Left cardiac atrium (tissue), 4 donors: ENCODE results near the gene ARG2. TPM values are rescaled to one million over a fixed set of nuclear protein-coding genes. Genes with fewer than 3 reads are reported as not detected.

Experiments
- ATAC-seq, 2 donors: fragments of 200-7000 bp; cut with Tn5 transposase; one replicate each; pipeline ENCODE4 v1.9.1; 2020; ENCODE audit warnings: mild to moderate bottlenecking in 2 of 2, moderate library complexity in 2 of 2
- DNase-seq: peaks from one replicate; pipeline ENCODE4 v3.0.0-alpha.2; 2020
- intact Hi-C, 2 donors: fragments of 100-400 bp; cut with DNase I; formaldehyde crosslinking; loops; one replicate each; pipeline versions ENCODE4 v1.14.1 to v1.15.1; 2022 to 2023
- total RNA-seq, 2 donors: library from RNA; stranded (reverse); fragmentation: NEBNext Ultra II Directional; extraction: Animal tissue kit (Norgen Biotek cat#: 25700); gene quantifications; one replicate each; pipeline ENCODE4 v1.2.1, GENCODE V29; 2021
- donor health status: DM: no; HTN: yes; CAD: no.
- donor health status: DM: no; HTN: yes; CAD: no; lungs with severe emphysema.
- donor health status: DM: yes; HTN: yes; CAD: no.
- donor health status: Dilated cardiomyopathy.

The ARG2 gene
- total RNA-seq, 2 donors from 2014 or later = 0.38 to 1.2 TPM

GRCh38 chr14:67666750-67667449 is 47.2 kb downstream of the ARG2 start:
- DNase-seq = no peak
- intact Hi-C loops = loop anchor here in 1 of 2 donors (5.0 to 10.0 kb wide), 2 partner anchors 50 to 142 kb away; partner anchors contain the start of gene ARG2

DNA sequence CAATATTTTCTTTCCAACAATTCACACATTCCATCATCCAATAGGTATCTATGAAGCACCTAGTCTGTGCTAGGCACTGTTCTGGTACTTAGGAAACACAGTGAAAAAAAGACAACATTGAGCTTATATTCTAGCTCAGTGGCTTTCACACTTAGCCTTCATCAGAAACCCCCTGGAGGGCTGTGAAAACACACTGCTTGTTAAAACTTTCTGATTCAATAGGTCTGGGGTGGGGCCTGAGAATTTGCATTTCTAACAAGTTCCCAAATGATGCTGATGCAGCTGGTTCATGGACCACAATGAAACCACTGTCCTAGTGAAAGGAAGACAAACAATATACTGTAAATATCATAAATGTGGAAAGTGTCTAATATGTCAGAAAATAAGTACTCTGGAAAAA is 48.8 kb downstream of the ARG2 start:
- intact Hi-C loops = loop anchor here in 1 of 2 donors (5.0 to 10.0 kb wide), 2 partner anchors 51 to 144 kb away; partner anchors contain the start of gene ARG2
- ATAC-seq = no peak
- DNase-seq = no peak

More at GRCh38 chr14:67666750-67667449, 47.2 kb downstream of the ARG2 start:
- peak; percentile 81 to 82 for ATAC-seq

DNA sequence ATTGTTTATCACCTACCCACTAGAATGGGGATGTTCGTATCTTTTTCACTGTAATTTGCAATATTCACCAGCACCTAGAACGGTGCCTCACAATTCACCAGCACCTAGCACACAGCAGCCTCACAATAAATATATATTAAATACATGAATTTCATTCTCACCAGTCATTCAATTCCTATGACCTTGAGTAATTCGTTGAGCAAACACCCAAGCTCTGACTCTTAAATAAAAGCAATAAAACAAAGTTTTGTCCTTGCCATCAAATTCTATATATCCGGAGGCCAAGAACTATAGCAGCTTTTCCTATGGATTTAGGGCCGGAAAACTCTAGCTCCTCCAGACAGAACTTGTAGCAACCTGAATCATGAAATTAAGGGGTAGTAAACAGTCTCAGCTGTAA is 53.7 kb downstream of the ARG2 start:
- DNase-seq (no peak), ATAC-seq (no peak)

GRCh38 chr14:67674139-67674479 is 54.4 kb downstream of the ARG2 start:
- DNase-seq = peak; percentile 80
- intact Hi-C loops = no loop called here
- ATAC-seq = peak; percentile 87 to 89

More for the DNA sequence above, 53.7 kb downstream of the ARG2 start:
- intact Hi-C loops = no loop called here

DNA sequence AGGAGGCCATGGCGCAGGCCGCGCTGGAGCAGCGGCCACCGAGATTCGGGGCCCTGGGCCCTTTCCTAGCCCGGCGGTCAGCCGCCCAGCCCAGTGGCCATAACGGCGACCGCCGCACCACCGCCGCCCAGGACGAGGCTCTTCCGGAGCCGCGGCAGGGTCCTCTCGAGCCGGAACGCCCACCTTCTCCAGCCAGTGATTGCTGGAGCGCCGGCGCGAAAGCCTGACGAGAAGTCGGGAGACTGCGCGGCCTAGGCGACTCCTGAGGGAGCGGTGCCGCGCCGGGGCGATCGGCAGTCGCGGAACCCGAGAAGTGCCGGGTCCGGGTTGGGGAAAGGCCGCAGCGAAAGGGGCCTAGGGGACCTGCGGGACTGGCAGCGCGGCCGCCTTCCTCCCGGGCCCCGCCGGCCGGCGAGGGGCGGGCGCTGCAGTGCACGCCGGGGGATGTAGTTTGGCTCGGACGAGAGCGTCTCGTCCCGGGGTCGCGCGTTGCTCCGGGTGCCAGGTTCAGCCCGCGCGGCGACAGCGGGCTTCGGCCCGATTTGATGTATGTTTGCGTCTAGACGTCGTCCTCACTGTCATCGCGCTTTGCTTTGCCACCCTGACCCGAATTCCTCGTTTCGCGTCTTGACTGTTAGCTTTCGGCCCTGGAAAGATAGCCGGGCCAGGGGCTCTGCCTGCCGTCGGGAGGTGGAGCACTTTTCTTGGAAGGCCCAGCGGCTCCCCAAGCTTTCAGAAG is 54.9 kb downstream of the ARG2 start, which contains the start of gene VTI1B:
VTI1B (minus strand) TSS at position 153 of the 739 bp plus-strand sequence; CDS start at position 10, 143 bp downstream.
- DNase-seq = peak; percentile 86
- peak; percentile 97 to 98 for ATAC-seq
- intact Hi-C loops = no loop called here

- intact Hi-C loops = no loop called here
- DNase-seq (no peak), ATAC-seq (no peak)
Measured at GRCh38 chr14:67675219-67675582, 55.5 kb downstream of the ARG2 start.

DNA sequence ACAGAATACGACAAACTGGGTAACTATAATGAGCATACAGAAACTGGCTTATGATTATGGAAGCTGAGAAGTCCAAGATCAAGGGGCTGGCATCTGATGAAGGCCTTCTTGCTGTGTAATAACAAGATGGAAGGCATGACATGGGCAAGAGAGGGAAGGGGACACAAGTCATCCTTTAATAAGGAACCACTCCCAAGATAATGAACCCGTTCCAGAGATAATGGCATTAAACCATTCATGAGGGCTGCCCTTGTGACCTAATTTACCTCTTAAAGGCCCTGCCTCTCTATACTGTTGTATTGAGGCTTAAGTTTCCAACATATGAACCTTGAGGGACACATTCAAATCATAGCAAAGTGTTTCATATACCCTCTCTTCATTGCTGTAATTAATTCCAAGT is 59.3 kb downstream of the ARG2 start:
- ATAC-seq = no peak
- intact Hi-C loops = no loop called here
- no peak for DNase-seq

- intact Hi-C loops = no loop called here
- peak in 1 of 2 donors; percentile 45 for ATAC-seq
- no peak for DNase-seq
Measured at GRCh38 chr14:67680121-67680602, 60.4 kb downstream of the ARG2 start.

DNA sequence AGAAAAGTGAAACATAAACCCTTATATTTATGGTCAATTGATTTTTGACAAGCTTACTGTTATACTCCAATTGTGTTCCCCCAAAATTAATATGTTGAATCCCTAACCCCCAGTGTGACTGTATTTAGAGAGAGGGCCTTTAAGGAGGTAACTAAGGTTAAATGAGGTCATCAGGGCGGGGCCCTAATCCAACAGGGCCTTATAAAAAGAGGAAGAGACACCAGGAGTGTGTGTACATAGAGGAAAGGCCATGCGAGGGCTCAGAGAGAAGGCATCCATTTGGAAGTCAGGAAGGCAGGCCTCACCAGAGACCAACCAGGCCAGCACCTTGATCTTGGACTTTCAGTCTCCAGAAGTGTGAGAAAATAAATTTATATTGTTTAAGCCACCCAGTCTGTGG is 61.2 kb downstream of the ARG2 start:
- DNase-seq (no peak), ATAC-seq (peak in 1 of 2 donors; percentile 51)
- intact Hi-C loops = no loop called here

- ATAC-seq (no peak), DNase-seq (no peak)
- intact Hi-C loops = no loop called here
Measured at GRCh38 chr14:67683842-67684241, 64.1 kb downstream of the ARG2 start.

GRCh38 chr14:67690011-67690410 is 70.3 kb downstream of the ARG2 start:
- intact Hi-C loops = loop anchor here in 1 of 2 donors (10.0 kb wide), 1 partner anchor 75 kb away; the partner anchor contains the start of gene ARG2
- no peak for DNase-seq
- ATAC-seq = no peak

DNA sequence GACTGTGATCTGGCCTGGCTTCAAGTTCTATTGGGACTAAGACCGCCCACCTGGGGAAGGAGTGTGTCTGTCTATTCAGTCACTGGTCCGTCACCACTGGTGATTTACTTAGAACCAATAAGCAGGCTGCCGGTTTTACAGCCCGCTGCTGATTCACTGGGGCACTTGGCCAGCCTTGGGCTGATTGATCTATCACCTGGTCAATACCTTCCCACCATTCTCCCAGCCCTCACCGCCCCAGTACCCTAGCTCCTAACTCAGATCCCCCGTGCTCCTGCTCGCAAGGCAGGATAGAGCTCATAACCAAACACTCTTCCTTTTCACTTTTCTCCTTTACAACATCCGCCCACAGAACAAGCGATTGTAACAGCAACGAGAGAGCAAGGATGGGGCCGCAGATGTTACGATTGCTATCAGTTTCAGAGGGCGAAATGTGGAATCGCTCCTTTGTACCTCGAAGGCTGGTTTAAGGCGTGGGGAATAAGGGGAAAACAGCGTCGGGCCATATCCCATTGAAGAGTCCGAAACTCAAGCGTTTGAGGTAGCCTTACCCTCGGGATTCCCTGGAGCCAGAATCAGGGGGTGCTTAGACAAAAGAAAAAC is 75.2 kb downstream of the ARG2 start:
- intact Hi-C loops = loop anchor here in 1 of 2 donors (10.0 kb wide), 1 partner anchor 80 kb away; the partner anchor contains the start of gene ARG2
- peak; percentile 71 to 88 for ATAC-seq
- DNase-seq = peak; percentile 56

DNA sequence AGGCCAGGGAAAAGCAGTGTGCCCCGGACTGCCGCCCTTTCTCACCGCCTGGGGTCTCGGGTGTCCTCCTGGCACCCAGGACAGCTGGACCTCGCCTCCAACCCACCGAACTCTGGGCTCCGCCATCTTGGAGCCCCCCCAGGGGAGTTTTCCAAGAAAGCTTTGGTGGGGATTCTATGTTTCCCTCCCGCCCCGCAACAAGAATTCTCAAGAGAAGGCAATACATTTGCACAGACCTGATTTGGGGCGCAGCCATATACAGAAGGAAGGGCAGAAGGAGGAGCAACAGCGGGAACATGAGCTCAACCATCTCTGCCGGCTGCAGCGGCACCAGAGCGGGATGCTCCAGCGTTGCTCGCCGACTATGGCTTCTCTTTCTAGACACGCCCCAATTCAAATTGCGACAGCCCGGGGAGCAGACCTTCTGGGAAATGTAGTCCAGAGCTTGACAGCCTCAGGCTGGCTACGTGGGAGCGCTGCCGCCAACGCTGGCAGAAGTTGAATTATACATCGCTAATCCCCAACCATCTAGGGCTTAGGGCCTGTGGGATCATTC is 75.8 kb downstream of the ARG2 start, which contains the start of gene RDH11:
RDH11 (minus strand) TSS at position 371 of the 556 bp plus-strand sequence; CDS start at position 310, 61 bp downstream.
- intact Hi-C loops = loop anchor here in 1 of 2 donors (10.0 kb wide), 1 partner anchor 81 kb away; the partner anchor contains the start of gene ARG2
- peak; percentile 90 for DNase-seq
- peak; percentile 99 for ATAC-seq

- no peak for ATAC-seq
- intact Hi-C loops = loop anchor here in 1 of 2 donors (10.0 kb wide), 1 partner anchor 82 kb away; the partner anchor contains the start of gene ARG2
- no peak for DNase-seq
Measured at GRCh38 chr14:67697006-67697405, 77.3 kb downstream of the ARG2 start.

DNA sequence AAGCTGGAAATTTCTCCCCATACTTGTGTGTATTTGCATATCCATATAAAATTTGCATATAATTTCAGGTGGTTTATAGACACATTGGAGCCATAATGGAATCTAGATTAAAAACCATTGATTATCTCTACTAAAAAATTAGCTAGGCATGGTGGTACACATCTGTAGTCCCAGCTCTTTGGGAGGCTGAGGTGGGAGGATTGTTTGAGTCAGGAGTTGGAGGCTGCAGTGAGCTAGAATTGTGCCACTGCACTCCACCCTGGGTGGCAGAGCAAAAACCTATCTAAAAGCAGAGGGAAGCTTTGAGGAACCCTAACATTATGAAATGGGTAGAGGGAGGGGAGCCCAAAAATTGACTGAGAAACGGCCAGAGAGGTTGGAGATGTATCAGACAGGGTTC is 78.5 kb downstream of the ARG2 start:
- intact Hi-C loops = loop anchor here in 1 of 2 donors (10.0 kb wide), 1 partner anchor 83 kb away; the partner anchor contains the start of gene ARG2
- ATAC-seq (no peak), DNase-seq (no peak)
